CD14-positive monocyte (primary cell): ENCODE measurements around the gene CAMTA1. TPM values are rescaled to one million over a fixed set of nuclear protein-coding genes. Genes with fewer than 3 reads are reported as not detected.

Experiments
- DNase-seq, 3 donors: peaks; one replicate each; pipeline ENCODE4 v3.0.0-alpha.2; 2011 to 2022
- H2AFZ ChIP-seq: 2 replicates; pipeline ENCODE4 v1.6.0; 2012; ENCODE audit warnings: mild to moderate bottlenecking, low read depth, low read length, inconsistent platforms; ENCODE audit not compliant: insufficient read depth, poor library complexity, severe bottlenecking
- H3K27ac ChIP-seq, 2 donors: 1 replicate in 1 of 2; 2 replicates in 1 of 2; pipeline ENCODE4 v1.5.1; 2012 to 2013; ENCODE audit warnings: low read length in 2 of 2, control low read depth in 1 of 2, inconsistent platforms in 1 of 2, low read depth in 1 of 2, mild to moderate bottlenecking in 1 of 2
- H3K27me3 ChIP-seq, 2 donors: one replicate each; pipeline versions ENCODE4 v1.6.0 to v1.6.1; 2011 to 2013; ENCODE audit warnings: low read length in 2 of 2; ENCODE audit not compliant: control insufficient read depth in 2 of 2, insufficient read depth in 2 of 2
- H3K36me3 ChIP-seq, 2 donors: replicated peaks in 1 of 2; 1 replicate in 1 of 2; 2 replicates in 1 of 2; pipeline versions ENCODE4 v1.5.1 to v1.6.1; 2012 to 2013; ENCODE audit warnings: low read length in 2 of 2, control low read depth in 1 of 2, inconsistent platforms in 1 of 2, mild to moderate bottlenecking in 1 of 2; ENCODE audit not compliant: insufficient read depth in 2 of 2, control insufficient read depth in 1 of 2
- H3K4me1 ChIP-seq, 2 donors: 1 replicate in 1 of 2; 2 replicates in 1 of 2; pipeline versions ENCODE4 v1.5.1 to v1.6.1; 2012 to 2013; ENCODE audit warnings: low read length in 2 of 2, control low read depth in 1 of 2, inconsistent platforms in 1 of 2, mild to moderate bottlenecking in 1 of 2, moderate library complexity in 1 of 2; ENCODE audit not compliant: insufficient read depth in 2 of 2, control insufficient read depth in 1 of 2
- H3K4me2 ChIP-seq: replicated peaks from 2 replicates; pipeline ENCODE3; 2012; ENCODE audit warnings: low read length, moderate library complexity, mild to moderate bottlenecking; ENCODE audit not compliant: poor library complexity, severe bottlenecking; ENCODE audit errors: extremely low read depth
- H3K4me3 ChIP-seq, 3 experiments: fragments of 200-600 bp in 1 of 3; sonication (generic) in 1 of 3; replicated peaks in 1 of 3; 1 replicate in 2 of 3; 2 replicates in 1 of 3; pipeline ENCODE4 v1.5.1; 2011 to 2013; ENCODE audit warnings: low read length in 3 of 3, mild to moderate bottlenecking in 3 of 3, control low read depth in 2 of 3, low read depth in 2 of 3, inconsistent platforms in 1 of 3, moderate library complexity in 1 of 3
- H3K79me2 ChIP-seq: 2 replicates; pipeline ENCODE4 v1.6.0; 2012; ENCODE audit warnings: mild to moderate bottlenecking, control low read depth, inconsistent platforms, low read length, moderate library complexity; ENCODE audit not compliant: insufficient read depth
- H3K9ac ChIP-seq: 2 replicates; pipeline ENCODE4 v1.6.0; 2017; ENCODE audit warnings: low read length, mild to moderate bottlenecking; ENCODE audit not compliant: insufficient read depth, poor library complexity, severe bottlenecking
- H3K9me3 ChIP-seq, 2 donors: replicated peaks in 1 of 2; 1 replicate in 1 of 2; 2 replicates in 1 of 2; pipeline versions ENCODE4 v1.5.1 to v1.6.1; 2012 to 2013; ENCODE audit warnings: low read length in 2 of 2, control low read depth in 1 of 2; ENCODE audit not compliant: control insufficient read depth in 1 of 2, insufficient read depth in 1 of 2
- H4K20me1 ChIP-seq: 2 replicates; pipeline ENCODE4 v1.6.0; 2012; ENCODE audit warnings: mild to moderate bottlenecking, low read length, control low read depth, moderate library complexity; ENCODE audit not compliant: insufficient read depth
- H3K27ac Mint-ChIP-seq, 7 donors: one replicate each; pipeline ENCODE4 v1.8.0; 2020; ENCODE audit warnings: mild to moderate bottlenecking in 7 of 7, mixed read lengths in 7 of 7, moderate library complexity in 6 of 7, inconsistent platforms in 2 of 7
- H3K27me3 Mint-ChIP-seq, 3 donors: one replicate each; pipeline ENCODE4 v1.8.0; 2021 to 2022; ENCODE audit warnings: low read depth in 3 of 3, mild to moderate bottlenecking in 3 of 3, mixed read lengths in 3 of 3, moderate library complexity in 3 of 3, inconsistent platforms in 1 of 3
- H3K36me3 Mint-ChIP-seq, 2 donors: one replicate each; pipeline ENCODE4 v1.8.0; 2020; ENCODE audit warnings: mixed read lengths in 2 of 2, inconsistent platforms in 1 of 2, mild to moderate bottlenecking in 1 of 2
- H3K4me1 Mint-ChIP-seq: one replicate; pipeline ENCODE4 v1.8.0; 2020; ENCODE audit warnings: mild to moderate bottlenecking, mixed read lengths
- H3K4me3 Mint-ChIP-seq, 2 donors: one replicate each; pipeline ENCODE4 v1.8.0; 2020; ENCODE audit warnings: mild to moderate bottlenecking in 2 of 2, mixed read lengths in 2 of 2, moderate library complexity in 1 of 2
- H3K9me3 Mint-ChIP-seq, 7 donors: one replicate each; pipeline ENCODE4 v1.8.0; 2020 to 2022; ENCODE audit warnings: mixed read lengths in 7 of 7, mild to moderate bottlenecking in 6 of 7, moderate library complexity in 6 of 7, inconsistent platforms in 2 of 7
- CTCF ChIP-seq: fragments of 200-600 bp; IDR thresholded peaks from one replicate; pipeline ENCODE4 v1.8.0; 2022; ENCODE audit warnings: antibody characterized with exemption, mild to moderate bottlenecking
- WGBS: methylation state at CpG from one replicate; pipeline ENCODE4 v1.1.5; 2013; ENCODE audit warnings: missing lambda C conversion rate; ENCODE audit not compliant: insufficient coverage; 5-methylcytosine and 5-hydroxymethylcytosine counted together
- intact Hi-C, 2 donors: fragments of 100-400 bp; cut with micrococcal nuclease; formaldehyde crosslinking; loops; one replicate each; pipeline versions ENCODE4 v1.15.0 to v1.15.1; 2023
- polyA plus RNA-seq, 3 donors: library from polyadenylated mRNA; depleted of rRNA in 1 of 3; unstranded in 2 of 3; stranded (reverse) in 1 of 3; fragments of 300-500 nt in 2 of 3; fragments of >200 nt in 1 of 3; fragmentation: Illumina TruSeq in 2 of 3; gene quantifications; 1 replicate in 2 of 3; 2 replicates in 1 of 3; pipeline ENCODE4 v1.2.3, GENCODE V29; 2012 to 2021

The CAMTA1 gene
- polyA plus RNA-seq, 3 donors = 52.0 to 89.6 (median 78.3) TPM

- TF ChIP-seq CTCF = no peak
Observed at GRCh38 chr1:7610936-7611335, 825.7 kb downstream of the CAMTA1 start.

GRCh38 chr1:7611421-7612010, 826.3 kb downstream of the CAMTA1 start:
- Mint-ChIP-seq H3K27ac (no peak overlapping the region), H3K36me3 (no peaks in the 10 kb centered on the region), H3K27me3 (peaks cover under 1 to 3% (median 1%) of the 10 kb centered on the region in 3 donors), H3K9me3 (peaks cover 0 to 5% (median 0%) of the 10 kb centered on the region in 7 donors), H3K4me3 (no peak overlapping the region), H3K4me1 (no peaks in the 10 kb centered on the region)
- Histone ChIP-seq H4K20me1 (no peaks in the 10 kb centered on the region), H3K27ac (no peak overlapping the region), H3K79me2 (no peaks in the 10 kb centered on the region), H2AFZ (no peak overlapping the region), H3K4me1 (no peaks in the 10 kb centered on the region), H3K4me2 (no peak overlapping the region), H3K9ac (no peak overlapping the region), H3K36me3 (no peaks in the 10 kb centered on the region), H3K4me3 (no peak overlapping the region), H3K9me3 (no peaks in the 10 kb centered on the region), H3K27me3 (no peaks in the 10 kb centered on the region)
- WGBS = 93% methylated on average over 9 of the region's 9 CpGs
- no peak for DNase-seq
- TF ChIP-seq CTCF = no peak
- intact Hi-C loops = no loop called here

More at GRCh38 chr1:7610936-7611335, 825.7 kb downstream of the CAMTA1 start:
- Histone ChIP-seq H3K9ac (no peak overlapping the region), H3K4me3 (no peak overlapping the region), H3K4me2 (no peak overlapping the region), H3K27ac (no peak overlapping the region), H4K20me1 (no peaks in the 10 kb centered on the region), H3K9me3 (no peaks in the 10 kb centered on the region), H2AFZ (no peak overlapping the region), H3K79me2 (no peaks in the 10 kb centered on the region), H3K27me3 (no peaks in the 10 kb centered on the region), H3K4me1 (no peaks in the 10 kb centered on the region), H3K36me3 (no peaks in the 10 kb centered on the region)
- no peak overlapping the region for H3K4me3 Mint-ChIP-seq
- peaks cover 0 to 6% (median 0%) of the 10 kb centered on the region in 7 donors for H3K9me3 Mint-ChIP-seq
- H3K36me3 Mint-ChIP-seq = no peaks in the 10 kb centered on the region
- H3K4me1 Mint-ChIP-seq = no peaks in the 10 kb centered on the region
- no peak overlapping the region for H3K27ac Mint-ChIP-seq
- WGBS = 92% methylated on average over 6 of the region's 9 CpGs
- H3K27me3 Mint-ChIP-seq = peaks cover 0 to 1% (median 1%) of the 10 kb centered on the region in 3 donors
- DNase-seq = no peak
- intact Hi-C loops = no loop called here
